Fibroblast of peridontal ligament (primary cell): ENCODE data around the gene URI1.
A peak's percentile ranks its signal among the peaks of the same experiment; 100 is the strongest.
"Not testable (repeated sequence)": the region's sequence is repeated elsewhere in the genome, so short reads cannot be mapped to it uniquely, and the experiment has no call there.

Experiments used
- DNase-seq: peaks from one replicate; pipeline ENCODE4 v3.0.0-alpha.2; 2010; ENCODE audit errors: extremely low read depth

The URI1 gene, protein sequence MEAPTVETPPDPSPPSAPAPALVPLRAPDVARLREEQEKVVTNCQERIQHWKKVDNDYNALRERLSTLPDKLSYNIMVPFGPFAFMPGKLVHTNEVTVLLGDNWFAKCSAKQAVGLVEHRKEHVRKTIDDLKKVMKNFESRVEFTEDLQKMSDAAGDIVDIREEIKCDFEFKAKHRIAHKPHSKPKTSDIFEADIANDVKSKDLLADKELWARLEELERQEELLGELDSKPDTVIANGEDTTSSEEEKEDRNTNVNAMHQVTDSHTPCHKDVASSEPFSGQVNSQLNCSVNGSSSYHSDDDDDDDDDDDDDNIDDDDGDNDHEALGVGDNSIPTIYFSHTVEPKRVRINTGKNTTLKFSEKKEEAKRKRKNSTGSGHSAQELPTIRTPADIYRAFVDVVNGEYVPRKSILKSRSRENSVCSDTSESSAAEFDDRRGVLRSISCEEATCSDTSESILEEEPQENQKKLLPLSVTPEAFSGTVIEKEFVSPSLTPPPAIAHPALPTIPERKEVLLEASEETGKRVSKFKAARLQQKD

DNA sequence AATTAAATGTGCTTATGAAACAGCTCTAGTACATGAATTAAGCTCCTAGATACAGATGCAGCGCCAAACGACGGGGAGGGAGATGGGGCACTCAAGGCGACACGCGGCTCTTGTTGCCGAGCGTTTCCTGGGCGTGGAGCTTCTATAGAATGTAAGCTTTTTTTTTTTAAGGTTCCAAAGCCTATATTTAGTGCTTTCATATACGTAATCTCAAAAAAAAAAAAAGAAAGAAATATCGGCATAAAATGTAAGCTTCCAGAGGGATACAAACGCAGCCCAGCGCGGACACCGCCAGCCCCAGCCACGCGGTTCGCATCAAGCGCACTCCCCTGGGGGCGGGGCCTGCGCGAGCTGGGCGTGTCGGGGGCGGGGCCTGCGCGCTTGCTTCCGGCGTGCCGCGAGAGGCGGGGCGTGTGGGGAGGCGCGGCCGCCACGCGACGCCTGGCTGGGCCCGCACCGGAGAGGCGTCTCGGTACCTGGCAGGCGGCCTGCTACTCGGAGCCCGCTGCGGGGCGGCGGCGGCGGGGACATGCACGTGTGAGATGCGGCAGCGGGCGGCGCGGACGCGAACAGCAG, at the start of gene URI1:
URI1 (plus strand) TSS at position 412 of the 576 bp plus-strand sequence. CDS start 309 bp downstream, outside the sequence.
- peak; percentile 66 for DNase-seq

DNA sequence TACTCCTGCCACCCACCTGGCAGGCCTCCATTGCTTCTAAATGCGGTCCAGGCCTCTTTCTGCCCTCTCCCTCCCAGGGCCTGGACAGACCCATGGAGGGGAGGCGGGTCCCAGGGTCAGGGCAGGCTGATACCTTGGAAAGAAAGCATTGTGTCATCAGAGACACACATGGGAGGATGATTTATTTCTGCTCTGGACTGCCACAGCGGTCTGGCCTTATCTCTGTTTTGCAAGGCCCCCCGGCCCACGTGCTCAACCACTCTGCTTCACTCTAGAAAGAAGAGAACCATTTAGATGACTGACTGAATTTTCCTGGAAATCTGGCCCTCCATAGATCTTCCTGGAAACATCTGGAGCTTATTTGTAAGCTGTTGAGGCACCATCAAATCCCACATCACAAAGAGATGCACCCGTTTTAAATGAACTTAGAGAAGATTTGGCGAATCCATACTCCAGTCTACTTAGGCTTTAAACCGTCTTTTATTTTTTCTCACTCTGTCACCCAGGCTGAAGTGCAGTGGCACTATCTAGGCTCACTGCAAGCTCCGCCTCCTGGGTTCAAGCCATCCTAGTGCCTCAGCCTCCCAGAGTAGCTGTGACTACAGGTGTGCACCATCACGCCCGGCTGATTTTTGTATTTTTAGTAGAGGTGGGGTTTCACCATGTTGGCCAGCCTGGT, 48.3 kb upstream of the URI1 start:
- DNase-seq, result no peak

DNA sequence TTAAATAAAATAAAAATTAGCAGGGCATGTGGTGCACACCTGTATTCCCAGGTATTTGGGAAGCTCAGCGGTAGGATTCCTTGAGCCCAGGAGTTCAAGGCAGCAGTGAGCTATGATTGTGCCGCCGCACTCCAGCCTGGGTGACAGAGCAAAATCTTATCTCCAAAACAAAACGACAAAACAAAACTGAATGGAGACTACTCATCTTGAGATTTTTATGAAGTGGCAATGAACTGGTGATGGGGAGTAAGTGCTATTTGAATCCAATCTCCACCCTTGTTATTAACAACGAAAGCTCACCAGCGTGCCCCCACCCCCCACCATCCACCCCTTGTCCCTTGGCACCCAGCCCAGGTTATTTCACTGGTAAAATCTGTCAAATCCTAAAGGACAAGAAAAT, 45.2 kb upstream of the URI1 start:
- no peak for DNase-seq

DNA sequence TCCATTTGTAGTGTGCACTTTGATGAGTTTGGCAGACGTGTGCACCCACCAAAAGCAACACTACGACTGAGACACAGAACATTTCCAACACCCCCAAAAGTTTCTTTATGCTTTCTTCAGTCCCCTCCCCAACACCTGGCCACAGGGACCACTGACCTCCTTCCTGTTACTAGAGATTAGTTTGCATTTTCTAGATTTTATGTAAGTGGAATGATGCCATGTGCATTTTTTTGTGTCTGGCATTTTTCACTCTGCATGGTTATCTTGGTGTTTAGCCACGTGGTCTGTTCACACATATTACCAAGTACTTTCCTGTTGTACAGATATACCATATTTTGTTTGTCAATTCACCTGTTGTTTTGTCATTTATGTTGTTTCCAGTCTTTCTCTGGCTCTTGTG, 44.6 kb upstream of the URI1 start:
- DNase-seq, result no peak

DNA sequence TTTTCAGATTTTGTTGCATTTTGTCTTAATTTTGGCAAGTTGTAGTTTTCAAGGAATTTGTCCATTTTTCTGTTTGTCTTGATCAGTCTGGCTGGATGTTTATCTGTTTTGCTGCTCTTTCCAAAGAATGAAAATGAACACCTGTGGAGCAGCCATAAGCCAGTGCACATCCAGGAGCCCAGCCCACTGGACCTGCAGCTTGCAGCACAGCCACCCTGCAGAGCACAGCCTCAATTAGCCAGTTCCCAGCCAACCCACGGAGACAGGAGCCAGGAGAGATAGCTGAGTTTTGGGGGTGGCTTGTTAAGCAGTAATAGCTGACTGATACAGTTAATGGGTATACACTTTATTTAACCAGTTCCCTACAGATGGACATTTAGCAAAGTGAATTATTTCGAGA, 38.0 kb upstream of the URI1 start:
- DNase-seq, result no peak

DNA sequence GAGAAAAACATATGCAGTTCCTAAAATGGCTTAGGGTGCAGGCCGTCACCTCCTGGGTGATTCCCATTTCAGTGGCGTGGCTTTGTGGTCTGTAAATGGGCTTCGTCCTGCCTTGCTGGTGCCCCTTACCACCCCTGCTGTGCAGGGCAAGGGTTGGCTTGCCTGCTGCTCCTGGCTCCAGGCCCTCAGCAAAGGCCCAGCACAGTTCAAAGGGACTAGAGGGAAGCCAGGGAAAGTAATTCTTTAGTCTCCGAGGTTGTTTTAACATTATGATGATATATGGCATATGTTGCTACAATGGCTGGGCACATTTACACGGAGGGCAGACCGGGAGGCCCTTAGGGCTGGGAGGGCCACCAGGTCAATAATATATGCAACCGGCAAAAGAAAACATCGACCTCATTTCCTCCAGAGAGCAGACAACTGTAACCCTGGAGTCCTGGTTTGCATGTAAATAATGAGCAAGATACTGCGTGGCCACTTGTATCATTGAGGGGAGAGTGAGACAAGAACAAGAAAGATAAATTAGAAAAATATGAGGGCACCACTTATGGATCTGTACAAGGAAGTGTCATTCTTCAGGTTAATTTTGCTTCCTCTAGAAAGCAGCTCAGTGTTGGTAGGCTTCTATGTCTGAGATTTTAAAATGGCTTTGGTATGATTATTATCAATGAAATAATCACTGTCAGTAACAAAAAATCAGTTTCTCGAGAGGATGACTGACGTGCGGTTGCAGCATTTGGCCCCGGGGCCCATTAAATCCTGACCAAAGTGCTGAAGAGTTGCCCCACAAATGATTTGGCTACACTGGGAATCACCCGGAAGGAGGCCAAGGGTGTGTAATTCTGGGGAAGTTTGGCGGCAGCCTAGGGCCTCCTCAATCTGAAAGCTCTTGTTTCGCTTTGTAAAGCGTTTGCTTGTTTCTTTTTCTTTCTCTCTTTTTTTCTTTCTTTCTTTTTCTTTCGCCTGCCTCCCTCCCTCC, 32.8 kb upstream of the URI1 start:
- peak; percentile 19 for DNase-seq

DNA sequence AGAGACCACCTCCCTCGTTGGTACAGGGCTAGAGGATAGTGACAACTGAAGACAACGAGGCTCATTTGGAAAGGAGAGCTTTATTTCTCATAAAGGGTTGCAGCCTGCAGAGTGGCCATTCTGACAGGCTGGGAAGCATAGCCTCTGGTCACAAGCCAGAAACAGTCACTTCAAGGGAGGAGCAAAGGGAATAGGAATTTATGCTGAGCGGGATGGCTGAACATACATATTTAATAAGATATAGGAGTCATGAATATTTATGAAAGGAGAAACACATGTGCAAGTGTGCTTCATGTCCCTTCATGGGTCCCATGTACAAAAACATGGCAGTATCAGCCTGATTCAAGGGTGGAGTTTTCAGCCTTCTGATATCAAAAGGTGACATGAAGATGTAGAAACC, 27.1 kb upstream of the URI1 start:
- DNase-seq, result no peak

DNA sequence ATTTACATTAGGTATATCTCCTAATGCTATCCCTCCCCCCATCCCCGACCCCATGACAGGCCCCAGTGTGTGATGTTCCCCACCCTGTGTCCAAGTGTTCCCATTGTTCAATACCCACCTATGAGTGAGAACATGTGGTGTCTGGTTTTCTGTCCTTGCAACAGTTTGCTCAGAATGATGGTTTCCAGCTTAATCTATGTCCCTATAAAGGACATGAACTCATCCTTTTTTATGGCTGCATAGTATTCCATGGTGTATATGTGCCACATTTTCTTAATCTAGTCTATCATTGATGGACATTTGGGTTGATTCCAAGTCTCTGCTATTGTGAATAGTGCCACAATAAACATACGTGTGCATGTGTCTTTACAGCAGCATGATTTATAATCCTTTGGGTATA, 26.2 kb upstream of the URI1 start:
- DNase-seq, result not testable (repeated sequence)

DNA sequence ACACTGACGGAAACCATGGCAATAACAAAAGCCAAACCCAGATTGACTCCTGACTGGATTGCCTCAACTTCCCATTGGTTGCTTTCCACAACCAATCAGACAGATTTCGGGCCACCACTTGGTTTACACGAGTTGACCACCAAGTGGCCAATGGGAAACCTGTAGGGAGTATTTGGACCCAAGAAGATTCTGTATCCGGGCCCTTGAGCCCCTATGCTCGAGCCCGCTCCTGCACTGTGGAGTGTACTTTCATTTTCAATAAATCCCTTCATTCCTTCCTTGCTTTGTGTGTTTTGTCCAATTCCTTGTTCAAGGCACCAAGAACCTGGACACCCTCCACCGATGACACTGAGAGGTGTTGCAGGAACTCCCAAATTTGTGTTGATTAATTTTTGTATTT, 24.1 kb upstream of the URI1 start:
- no peak for DNase-seq

DNA sequence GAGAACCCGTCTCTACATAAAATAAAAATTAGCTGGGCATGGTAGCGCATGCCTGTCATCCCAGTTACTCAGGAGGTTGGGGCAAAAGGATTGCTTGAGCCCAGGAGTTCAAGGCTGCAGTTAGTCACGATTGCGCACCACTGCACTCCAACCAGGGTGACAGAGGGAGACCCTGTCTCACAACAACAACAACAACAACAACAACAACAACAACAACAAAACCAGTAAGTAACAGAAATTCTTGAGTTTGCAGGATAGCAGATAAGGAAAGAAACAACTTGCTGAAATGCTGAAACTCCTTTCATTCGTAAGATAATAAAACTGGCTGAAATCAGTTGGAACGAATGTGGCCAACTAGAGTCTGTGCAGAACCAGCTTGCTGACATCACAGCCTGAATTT, 23.1 kb upstream of the URI1 start:
- no peak for DNase-seq

DNA sequence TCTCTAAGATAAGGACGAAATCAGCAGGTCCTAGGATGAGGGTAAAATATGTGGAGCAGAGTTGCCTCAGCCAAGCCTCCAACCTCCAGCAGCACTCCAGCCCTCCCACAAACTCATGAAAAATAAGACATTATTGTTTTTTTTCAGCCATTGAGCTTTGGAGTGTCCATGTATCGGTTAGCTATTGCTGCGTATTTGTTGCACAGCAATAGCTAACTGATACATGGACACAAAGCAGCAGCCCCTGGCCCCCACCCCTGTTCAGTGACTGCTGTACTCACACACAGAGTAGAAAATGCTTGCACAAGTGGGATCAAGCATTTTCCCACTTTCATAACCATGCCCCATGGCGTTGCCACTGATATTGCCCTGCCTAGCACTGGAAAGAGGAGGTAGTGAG, 19.1 kb upstream of the URI1 start:
- DNase-seq, result no peak

DNA sequence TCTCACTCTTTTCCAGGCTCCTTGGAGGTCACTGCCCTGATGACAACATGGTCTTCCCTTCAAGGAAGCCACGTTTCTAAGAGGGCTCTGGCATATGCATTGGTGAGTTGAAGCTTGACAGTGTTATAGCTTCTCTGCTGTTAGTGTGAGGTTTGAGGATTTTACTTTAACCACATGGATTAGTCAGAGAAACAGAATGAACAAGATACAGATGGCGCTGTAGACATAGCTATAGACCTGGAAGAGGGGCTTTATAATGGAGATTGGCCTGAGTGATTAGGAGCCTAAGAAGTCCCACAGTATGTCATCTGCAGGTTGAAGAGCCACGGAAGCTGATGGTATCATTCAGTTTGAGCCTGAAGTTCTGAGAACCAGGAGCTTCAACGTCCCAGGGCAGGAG, 18.4 kb upstream of the URI1 start:
- no peak for DNase-seq

DNA sequence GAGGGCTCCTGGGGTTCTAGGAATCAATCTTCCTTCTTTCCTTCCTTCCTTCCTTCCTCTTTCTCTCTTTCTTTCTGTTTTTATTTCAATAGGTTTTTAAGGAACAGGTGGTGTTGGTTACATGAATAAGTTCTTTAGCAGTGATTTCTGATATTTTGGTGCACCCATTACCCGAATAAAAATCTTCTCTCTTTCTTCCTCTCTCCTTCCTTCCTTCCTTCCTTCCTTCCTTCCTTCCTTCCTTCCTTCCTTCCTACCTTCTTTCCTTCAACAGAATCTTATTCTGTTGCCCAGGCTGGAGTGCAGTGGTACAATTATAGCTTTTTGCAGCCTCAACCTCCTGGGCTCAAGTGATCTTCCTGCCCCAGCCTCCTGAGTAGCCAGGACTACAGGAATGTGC, 16.0 kb upstream of the URI1 start:
- no peak for DNase-seq

DNA sequence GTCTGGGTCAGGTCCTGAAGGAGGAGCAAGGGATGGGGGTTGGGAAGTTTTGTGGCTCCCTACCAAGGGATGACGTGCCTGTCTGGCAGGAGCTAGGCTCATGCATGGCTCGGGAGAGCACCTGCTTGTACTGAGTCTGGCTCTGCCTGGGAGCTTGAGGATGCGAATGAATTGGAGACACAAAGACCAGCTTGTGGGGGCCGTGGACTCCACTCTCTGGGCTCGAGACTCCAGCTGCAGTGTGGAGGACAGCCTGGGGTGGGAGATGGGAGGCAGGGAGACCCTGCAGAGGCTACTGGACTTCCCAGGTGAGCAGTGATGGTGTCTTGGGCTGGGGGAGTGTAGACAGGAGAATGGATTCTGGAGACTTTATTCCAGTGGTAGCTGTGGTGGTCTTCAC, 15.2 kb upstream of the URI1 start:
- DNase-seq, result no peak

DNA sequence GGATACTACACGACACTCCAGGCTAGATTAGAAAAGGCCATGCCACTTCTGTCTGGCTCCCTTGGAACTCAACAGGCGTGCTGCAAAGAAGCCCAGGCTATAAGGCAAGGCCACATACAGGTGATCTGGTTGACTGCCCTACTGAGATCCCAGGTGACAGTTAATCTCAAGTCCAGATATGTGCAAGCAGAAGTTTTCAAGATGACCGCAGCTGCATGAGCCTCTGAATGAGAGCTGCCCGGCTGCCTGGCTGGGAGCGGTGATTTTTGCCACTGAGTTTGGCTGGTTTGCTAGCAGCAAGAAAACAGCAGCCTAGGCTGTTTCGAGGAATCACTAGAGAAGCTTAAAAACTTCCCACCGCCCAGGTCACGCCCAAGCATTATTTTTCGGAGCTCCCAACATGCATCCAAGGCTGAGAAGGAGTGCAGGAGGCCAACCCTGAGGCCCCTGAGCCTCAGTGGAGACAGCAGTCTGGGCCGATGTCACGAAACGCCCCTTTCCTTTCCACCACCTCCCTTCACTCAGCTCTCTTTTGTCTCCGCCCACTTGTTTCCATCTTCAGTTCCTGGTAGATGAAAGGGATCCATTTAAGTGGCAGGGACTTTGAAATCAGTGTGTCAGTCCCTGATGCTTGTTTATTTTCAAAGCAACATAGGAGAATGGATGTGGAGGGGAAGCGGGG, 14.0 kb upstream of the URI1 start:
- DNase-seq, result no peak

DNA sequence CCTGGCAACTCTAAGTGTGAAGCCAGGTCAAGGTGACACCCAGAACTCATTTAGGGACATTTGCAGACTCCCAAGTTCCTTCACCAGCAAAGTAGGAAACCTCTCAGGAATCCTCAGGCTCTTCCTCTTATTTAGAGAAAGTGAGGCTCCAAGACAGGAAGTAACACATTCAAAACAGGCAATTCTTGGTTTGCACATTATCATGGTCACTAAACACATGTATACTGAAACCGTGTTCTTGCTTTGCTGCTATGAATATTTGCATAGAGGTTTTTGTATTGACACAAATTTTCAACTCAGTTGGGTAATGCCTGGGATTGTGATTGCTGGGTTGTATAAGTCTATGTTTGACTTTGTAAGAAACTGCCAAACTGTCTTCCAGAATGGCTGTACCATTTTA, 13.2 kb upstream of the URI1 start:
- no peak for DNase-seq

DNA sequence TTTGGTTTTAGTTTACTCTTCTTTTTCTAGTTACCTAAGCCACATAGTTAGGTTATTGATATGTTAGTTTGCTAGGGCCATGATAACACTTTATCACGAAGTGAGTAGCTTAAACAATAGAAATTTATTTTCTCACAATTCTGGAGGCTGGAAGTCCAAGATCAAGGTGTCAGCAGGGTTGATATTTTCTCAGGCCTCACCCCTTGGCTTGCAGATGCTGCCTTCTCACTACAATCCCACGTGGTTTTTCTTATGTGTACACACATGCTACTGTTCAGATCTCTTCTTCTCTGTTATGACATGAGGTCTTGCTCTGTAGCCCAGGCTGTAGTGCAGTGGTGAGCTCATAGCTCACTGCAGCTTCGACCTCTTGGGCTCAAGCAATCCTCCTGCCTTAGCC, 7.8 kb upstream of the URI1 start:
- no peak for DNase-seq

DNA sequence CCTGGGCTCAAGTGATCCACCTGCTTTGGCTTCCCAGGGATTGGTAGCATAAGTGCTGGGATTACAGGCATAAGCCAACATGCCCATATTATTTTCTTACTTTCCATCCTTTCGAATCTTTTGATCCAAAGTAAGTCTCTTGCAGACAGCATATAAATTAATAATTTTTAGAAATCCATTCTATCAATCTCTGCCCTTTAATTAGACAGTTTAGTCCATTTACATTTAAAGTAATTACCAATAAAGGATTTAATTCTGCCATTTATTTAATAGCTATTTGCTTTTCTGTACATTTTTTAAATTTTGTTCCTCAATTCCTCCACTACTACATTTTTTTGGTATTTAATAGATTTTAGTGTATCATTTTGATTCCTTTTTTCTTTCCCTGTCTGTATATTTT, 7.3 kb upstream of the URI1 start:
- no peak for DNase-seq

DNA sequence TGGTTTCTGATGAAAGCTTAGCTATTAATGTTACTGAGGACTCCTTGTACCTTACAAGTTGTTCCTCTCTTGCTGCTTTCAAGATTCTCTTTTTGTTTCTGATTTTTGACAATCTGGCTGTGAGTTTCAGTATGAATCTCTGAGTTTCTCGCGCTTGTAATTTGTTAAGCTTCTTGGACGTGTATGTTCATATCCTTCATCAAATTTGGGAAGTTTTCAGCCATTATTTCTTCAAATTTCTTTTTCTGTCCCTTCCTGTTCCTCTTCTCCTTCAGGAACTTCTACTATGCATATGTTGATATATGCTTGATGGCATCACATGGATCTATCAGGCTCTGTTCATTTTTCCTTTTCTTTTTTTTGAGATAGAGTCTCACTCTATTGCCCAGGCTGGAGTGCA, 5.6 kb upstream of the URI1 start:
- no peak for DNase-seq

DNA sequence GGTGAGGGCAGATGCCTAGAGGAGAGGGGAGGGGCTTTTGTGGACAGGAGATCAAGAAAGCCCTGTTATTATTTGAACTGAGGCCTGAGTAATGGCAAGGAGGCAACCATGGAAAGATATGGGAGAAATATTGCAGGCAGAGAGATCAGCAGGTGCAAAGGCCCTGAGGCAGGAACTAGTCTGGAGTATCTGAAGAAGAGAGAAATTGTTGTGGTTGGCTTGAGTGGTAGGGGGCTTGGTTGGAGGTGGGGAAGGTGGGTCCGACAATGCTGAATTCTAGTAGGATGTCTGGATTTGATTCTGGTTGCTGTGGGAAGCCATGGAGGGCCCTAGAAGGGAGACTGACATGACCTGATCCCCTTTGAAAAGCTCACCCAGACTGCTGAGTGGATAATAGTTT, 2.4 kb upstream of the URI1 start:
- no peak for DNase-seq

DNA sequence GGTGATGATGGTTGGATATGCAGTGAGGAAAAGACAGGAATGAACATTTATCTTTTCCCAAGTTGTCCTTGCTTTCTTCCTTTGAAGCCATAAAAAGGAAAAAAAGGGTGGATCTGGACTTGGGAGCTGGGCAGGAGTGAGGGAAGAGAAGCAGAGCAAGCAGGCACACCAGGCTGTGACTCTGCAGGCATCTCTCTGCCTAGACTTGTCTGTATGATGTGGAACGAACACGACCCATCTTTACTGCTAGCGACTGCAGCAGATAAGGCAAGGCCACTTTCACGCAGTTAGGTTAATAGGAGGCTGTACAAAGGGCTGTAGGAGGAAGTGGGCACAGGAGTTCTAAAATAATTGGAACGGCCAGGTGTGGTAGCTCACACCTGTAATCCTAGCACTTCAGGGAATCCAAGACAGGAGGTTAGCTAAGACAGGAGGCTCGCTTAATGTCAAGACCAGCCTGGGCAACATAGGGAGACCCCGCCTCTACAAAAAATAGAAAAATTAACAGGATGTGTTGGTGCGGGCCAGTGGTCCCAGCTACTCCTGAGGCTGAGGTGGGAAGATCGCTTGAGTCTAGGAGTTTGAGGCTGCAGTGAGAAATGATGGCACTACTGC, 961 bp upstream of the URI1 start:
- DNase-seq, result no peak
